GM21737 (cell line): ENCODE results near the gene EMD.
"Not testable (repeated sequence)": the region's sequence is repeated elsewhere in the genome, so short reads cannot be mapped to it uniquely, and the experiment has no call there.

Source experiments
- ATAC-seq: cut with Tn5 transposase; IDR thresholded peaks from one replicate; pipeline ENCODE4 v1.9.1; 2021; ENCODE audit warnings: mild to moderate bottlenecking, moderate library complexity; ENCODE audit not compliant: unreplicated experiment

The EMD gene

DNA sequence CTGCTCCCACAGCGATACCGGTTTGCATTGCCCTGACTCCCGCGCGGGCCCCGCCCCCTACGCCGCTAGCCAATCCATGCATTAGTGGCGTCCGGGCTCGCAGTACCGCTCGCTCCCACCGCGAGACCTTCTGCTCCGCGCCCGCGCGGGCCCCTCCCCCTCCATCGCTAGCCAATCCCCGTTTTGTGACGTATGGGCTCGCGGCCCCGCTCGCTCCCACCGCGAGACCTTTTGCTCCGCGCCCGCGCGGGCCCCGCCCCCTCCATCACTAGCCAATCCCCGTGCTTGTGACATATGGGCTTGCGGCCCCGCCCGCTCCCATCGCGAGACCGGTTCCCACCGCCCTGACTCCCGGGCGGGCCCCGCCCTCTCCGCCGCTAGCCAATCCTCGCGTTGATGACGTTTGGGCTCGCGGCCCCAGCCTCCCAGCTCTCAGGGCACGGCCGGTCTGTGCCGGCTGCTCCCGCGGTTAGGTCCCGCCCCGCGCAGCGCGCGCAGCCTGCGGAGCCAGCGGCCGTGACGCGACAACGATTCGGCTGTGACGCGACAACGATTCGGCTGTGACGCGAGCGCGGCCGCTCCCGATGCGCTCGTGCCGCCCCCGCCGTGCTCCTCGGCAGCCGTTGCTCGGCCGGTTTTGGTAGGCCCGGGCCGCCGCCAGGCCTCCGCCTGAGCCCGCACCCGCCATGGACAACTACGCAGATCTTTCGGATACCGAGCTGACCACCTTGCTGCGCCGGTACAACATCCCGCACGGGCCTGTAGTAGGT, at the start of gene EMD:
TSS of gene EMD (plus strand) at position 497 of the 770 bp plus-strand sequence. CDS start at position 687, 190 bp downstream.
- peak; percentile 78 for ATAC-seq

DNA sequence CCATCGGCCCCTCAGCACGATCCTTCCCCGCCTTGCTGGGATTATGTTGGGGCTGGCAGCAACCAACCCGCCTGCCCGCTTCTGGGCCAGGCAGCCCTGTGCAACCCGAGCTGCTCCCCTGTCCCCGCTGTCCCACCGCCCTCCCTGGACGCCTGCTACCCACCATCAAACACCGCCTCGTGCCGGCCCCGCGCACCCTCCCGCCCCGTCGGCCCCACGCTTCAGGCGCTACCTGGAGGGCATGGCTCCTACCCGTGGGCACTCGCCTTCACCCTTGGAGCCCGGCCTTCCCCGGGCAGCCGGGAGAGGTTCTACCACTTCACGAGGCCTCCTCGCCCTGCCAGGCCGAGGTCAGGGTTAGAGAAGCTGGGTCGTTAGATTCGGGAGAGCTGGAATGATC, 46.5 kb upstream of the EMD start:
- ATAC-seq, result no peak

DNA sequence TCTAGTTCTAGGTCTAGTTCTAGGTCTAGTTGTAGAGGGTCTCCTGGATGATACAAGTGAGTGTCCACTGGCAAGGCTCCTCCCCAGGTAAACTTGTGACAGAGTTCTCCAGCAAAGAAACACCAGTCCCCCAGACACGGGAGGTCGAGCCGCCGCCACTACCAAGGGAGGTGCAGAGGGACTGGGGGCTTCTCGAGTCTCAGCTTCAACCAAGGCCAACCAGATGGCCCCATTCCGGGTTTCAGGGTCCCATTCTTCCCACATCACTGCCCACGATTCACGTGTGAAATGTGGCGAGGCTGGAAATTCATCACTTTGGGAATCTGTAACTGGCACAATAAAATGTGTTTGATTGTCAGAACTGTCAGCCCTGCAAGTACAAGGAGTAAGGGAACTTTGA, 46.0 kb upstream of the EMD start:
- ATAC-seq, result no peak

DNA sequence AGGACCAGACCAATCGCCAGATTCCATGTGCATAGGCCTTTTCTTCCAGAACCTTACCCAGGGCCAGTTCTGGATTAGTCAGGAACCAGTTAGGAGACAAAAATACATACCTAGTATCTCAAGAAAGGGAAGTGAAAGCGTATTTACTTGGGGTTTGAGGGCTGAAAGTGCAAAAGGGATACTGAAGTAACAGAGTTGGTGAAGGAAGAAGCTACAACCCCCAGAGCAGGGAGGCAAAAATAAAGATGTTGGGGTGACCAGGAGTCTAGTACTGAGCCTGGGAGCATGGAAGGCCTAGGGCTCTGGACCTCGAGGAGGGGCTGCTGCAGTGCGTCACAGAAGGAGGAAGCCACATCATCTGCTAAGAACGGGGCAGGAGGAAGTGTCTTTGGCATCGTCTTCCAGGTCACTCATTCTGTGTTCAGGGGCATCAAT, 45.2 kb upstream of the EMD start:
- ATAC-seq, result no peak

DNA sequence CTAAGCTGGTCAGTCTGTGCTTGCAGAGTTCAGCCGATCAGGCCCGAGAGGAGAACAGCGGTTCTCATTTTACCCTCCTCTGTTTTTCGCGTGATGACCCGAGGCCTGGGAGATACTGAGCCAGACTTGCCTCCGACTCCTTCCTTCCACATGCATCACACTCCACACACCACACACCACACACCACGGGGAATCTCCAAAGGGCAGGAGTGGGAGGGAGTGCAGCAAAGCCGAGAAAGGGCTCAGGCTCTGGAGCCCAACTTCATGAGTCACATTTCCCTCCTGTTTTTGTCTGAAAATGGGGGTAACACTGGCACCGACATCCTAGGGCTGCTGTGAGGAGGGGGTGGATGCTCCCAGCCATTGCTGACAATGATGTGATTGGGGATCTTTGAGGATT, 44.6 kb upstream of the EMD start:
- no peak for ATAC-seq

DNA sequence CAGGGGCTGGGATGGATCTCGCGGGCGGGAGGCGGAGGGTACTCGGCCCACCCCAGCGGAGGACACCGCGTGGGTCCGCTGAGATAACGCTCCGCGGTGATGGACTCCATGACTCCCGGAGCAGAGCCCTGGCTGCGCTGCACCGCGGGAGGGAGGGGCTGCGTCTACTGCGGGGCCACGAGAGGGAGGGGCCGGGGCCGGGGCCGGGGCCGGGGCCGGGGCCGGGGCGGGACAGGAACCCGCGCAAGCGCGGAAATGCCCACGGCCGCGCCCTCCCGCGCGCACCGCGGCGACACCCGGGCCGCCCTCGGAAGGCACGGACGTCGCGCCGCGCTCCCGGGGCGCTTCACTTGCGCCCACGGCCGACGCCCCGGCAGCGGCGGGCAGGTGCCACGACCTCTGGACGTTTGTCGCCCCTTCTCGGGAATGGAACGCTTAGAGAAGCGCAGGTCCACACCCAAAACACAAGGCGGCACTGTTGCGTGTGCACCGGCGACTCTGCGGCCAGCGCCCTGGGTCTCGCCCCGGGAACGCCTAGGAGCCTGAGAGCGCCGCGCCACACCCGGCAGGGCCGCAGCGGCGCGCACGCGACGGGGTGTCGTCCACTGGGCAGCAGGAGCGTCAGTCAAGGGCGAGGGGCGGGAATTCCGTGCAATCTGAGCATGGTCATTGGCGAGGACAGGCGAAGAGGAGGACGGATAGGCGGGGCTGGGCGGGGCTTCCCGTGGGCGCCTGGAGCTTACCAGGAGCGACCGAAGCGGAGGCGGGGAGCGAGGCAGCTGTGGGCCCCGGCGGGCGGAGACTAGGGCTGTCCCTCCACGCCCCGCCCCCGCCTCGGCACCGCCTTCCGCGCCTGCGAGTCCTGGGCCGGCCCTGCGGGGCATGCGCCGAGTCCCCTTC, 37.4 kb upstream of the EMD start:
- peak; percentile 71 for ATAC-seq

DNA sequence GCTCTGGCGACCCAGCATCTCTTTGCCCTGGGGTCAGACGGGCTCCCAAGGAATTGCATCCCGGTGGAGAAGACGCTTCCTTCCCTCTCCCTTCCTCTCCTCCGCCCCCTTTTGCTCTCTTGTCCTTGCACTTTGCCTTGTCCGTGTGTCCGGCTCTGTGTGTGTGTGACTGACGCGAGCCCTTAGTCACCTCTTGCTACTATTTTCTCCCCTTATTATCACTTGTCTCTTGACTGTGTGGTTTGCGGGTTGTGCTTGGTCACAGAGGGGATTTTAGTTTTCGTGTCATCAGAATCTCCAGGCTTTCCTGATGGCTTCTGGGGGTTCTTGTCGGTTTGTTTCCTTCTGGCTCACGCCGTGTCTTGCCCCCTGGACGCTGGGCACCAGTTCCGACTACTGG, 36.0 kb upstream of the EMD start:
- not testable (repeated sequence) for ATAC-seq

DNA sequence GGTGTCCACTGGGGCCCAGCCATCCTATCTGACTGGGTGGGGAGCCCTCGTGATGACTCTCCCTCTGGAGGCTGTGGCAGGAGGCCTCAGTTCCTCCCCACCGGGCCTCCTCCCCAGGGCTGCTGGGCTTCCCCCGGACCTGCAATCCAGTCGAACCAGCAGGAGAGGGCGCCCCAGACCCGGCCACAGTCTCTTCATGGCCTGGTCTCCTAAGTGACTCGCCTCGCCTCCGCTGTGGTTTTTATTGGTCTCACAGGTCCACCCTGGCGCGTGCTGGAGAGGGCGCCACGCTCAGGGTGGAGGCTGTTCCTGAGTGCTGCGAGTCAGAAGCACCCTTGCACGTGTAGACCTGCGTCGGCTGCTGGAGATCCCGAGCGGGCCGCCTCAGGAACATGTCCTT, 35.5 kb upstream of the EMD start:
- peak; percentile 35 for ATAC-seq

DNA sequence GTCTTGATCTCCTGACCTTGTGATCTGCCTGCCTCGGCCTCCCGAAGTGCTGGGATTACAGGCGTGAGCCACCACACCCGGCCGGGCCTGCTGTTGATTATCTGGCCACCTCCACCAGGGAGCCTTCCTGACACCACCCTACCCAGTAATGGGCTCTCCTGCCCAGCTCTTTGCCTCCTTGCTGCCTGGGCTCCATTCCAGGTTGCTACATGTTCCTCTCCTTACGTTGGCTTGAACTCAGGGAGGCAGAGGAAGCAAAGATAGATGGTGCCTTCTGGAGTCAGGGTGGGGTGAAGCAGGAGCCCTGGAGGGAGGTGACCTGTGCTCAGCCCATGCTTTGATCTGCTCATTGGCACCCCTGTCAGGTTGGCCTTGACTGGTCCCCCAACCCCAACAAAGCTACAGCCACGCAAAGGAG, 31.0 kb upstream of the EMD start:
- ATAC-seq, result no peak

DNA sequence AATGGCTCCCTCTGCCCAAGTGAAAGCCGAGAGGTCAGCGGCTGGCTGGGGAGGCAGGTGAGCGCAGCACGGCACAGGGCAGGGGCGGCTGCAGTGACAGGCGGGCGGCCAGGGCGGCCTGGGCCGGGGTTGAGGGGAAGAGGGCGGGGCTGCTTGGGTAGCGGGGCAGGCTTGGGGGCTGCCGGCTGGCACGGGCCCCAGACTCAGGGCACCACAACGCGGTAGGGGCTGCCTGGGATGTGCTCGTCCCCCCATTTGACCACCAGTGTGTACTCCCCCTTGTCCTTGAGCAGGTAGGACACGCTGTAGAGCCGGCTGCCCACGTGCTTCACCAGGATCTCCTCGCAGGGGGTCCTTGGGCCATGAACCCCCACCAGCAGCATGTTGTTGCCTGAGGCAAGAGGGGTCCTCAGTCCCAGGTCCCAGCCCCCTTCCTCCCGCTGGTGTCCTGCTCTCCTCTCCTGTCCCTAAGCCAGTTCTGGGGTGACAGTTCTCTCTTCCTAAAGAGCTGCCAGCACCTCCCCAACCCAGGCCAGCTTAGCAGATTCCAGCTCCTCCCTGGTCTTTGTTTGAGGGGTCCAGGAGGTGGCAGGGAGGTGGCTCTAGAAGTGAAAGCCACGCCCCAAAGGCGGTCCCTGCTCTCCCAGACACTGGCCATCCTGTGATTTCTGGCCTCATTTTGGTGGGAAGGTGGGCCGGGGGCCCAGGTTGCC, 30.3 kb upstream of the EMD start:
- ATAC-seq, result no peak

DNA sequence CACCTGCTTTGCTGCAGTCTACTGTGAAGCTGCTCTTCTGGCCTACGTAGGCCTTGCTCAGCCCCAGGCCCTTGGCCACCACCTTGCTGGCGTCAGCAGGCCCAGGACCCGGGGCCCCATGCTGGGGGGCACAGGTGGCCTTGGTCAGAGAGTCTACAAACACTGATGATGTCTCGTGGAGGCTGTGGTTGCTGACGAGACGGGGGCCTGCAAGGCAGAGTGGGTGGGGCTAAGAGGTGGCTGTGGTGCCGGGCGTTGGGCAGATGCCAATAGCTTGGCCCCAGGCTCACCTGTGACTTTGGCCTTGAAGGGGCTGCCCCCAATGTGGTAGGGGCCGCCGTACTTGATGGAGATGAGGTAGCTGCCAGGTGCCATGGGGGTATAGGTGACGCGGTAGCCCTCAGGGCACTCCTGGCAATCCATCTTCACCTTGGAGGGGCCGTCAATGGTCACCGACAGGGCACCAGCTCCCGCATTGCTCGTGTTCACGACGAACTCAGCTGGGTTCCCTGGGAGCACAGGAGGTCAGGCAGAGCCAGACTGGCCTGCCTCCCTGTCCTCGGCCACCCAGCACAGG, 29.6 kb upstream of the EMD start:
- no peak for ATAC-seq

DNA sequence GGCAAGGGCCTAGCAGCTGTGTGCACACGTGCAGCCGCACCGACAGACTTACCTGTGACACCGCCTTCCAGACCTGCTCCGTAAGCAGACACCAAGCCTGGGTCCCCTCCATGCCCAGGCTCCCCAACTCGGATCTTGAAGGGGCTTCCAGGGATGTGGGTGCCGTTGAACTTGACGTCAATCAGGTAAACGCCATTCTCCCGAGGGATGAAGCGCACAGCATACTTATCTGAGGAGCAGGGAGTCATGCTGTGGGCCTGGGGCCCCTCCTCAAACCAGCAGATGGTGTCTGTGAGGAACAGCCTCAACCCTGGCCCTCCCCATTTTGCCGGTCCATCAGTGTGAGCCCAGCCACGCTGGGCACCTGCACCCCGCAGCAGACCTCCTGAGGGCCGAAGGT, 29.1 kb upstream of the EMD start:
- no peak for ATAC-seq

DNA sequence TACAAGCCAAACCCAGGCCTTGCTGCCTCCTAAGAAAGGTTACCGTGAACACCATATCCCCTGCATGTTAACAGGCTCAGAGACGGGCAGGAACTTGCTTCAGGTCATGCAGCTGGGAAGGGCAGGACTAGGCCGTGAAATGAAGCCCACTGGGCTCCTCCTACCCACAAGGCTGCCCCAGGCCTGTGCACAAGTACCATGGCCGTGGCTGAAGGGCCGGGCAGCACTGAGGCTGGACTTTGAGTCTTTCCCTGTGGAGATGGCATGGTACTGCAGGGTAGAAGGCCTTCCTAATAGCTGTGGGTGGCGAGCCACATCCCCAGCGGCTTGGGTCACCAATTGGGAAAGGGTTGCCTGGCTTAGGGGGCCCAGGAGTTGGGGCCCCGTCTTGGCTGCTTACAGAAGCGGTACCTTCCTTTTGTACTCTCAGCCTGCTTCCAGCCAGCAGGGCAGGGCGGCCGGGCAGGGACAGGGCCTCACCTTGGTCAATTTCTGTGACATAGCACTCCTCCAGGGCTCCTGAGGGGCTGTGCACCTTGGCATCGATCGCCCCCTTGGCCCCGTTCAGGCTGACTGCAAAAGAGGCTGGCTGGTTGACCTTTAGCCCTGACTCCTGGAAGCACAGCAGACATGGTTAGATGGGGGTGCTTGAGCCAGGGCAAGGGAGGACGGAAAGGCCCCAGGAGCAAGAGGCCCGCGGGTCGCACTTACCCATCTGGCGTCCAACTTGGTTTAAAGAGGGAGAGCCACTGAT, 28.5 kb upstream of the EMD start:
- no peak for ATAC-seq

DNA sequence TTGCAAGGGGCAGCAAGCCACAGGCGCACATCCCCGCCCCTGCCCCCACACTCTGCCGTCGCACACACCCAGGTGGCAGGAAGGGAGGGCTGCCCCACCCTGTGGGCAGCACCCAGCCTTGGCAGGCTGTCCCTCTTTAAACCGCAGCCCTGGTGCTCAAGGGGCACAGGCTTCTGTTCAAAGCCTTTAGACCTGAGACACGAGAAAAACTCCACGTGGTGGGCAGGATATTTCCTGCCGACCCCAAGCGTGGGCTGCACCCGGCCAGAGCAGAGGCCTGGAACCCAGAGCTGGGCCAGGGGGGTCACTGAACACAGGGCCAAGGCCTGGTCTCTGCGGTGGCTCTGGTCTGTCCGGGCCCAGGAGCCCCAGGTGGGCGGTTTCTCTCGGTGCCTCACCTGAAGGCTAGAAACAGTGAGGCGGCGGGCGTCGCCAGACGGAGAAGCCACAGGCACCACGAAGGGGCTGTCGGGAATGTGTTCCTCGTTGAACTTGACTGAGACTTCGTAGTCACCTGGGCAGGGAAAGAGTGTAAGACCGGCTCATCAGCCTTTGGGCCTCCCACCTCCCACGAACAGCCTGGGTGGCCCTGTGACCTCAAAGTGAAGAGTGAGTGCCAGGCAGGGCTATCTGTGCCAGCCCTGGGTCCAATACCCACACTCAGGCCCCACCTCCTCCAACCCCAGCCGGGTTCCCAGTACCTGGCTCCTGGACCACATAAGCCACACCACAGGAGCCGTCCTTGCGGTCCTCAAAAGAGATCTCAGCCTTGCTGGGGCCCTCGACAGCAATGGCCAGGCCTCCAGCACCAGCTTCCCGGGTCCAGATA, 27.7 kb upstream of the EMD start:
- ATAC-seq, result no peak

DNA sequence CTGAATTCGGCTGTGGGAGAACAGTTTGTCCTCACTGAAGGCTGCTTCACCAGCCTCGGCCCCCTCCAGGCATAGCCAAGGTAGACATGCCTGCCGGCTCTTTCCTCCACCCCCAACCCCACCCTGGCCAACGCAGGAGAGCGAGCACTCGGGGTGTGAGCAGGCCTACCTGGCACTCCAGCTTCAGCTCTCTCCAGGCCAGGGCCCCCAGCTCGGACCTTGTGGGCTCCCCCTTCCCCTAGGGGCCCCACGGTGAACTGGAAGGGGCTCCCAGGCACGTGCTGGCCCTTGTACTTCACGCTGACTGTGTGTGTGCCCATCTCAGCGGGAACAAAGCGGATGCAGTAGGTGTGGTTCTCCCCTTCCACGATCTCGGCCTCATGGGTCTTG, 27.1 kb upstream of the EMD start:
- ATAC-seq, result no peak

DNA sequence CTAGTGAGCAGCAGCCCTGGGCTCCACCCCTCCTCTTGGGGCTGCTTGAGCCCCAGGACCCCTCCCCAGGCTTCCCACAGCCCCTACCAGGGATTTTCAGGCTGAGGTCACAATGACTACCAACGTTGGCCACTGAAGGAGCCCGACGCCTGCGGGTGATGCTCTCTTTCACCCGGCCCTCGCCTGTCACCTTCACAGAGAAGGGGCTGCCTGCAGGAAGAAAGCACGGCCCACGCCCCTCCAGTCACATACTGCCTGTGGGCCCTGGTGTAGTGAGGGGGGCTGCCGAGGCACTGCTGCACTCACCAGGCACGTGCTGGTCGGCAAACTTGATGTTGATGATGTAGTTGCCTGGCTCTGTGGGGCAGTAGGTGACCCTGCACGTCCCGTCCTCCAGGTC, 26.6 kb upstream of the EMD start:
- ATAC-seq, result no peak

DNA sequence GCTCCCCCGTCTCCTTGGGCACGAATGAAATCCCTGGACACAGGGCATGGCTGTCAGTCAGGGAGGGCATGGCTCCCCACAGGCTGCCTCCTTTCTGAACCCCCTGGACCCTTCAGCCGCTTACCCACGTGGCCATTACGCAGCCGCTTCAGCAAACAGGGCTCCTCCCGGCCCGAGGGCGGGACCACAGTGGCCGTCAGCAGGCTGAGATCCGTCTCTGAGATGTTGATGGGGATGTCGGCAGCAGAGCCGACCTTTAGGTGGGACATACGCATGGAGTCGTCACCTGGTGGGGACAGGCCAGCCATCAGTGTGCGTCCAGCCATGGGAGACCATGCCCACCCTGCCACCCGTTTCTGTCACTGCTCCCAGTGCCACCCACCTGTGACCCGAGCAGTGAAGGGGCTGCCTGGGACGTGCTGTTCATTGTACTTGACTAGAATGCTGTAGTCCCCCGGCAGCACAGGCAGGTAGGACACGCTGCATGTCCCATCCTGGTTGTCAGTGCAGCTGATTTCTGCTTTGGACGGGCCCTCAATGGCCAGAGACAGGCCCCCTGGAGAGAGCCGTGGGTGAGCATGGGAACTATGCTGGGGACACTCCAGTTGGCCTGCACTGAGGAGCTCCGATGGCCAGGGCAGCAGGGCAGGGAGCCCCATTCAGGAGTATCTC, 25.8 kb upstream of the EMD start:
- no peak for ATAC-seq

DNA sequence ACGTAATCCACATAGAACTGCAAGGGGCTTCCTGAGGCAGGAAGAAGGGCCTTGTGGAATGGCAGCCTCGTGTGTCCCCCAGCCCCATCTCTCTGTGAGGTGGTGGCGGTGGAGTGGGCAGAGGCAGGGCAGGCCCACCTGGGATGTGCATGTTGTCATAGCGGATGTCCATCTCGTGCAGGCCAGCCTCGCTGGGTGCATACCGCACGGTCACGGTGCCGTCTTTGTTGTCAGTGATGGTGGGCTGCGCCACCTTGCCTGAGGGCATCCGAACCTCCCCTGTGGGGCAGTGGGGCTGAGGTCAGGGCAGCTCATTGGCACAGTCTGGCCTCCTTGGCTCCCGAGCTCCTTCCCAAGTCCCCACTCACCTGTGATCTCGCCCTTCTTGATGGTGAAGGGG, 25.1 kb upstream of the EMD start:
- no peak for ATAC-seq

DNA sequence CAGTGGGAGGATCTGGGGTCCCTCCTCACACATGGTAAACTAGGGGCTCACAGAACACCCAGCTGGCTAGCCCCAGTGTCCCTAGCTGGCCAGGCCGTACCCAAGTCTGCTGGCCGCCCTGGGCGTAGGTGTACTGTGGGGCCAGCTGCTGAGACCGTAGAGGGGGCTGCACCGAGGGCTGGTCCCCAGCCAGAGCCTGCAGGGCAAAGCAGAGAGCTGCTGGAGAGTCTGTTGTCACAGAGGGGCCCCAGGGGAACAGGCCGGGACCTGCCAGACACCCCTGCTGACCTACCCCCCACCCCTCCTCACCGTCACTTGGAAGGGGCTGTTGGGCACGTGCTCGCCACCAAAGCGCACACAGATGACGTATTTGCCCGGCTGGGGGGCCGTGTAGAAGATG, 24.6 kb upstream of the EMD start:
- ATAC-seq, result no peak
